GM18508 (cell line): ENCODE data around the gene KCNA5.

Experiments used
- ATAC-seq: cut with Tn5 transposase; IDR thresholded peaks from one replicate; pipeline ENCODE4 v1.9.1; 2021; ENCODE audit warnings: moderate number of reproducible peaks; ENCODE audit not compliant: insufficient read depth, unreplicated experiment

Gene KCNA5

GRCh38 chr12:5059358-5059757, 15.7 kb downstream of the KCNA5 start:
- ATAC-seq = no peak

DNA sequence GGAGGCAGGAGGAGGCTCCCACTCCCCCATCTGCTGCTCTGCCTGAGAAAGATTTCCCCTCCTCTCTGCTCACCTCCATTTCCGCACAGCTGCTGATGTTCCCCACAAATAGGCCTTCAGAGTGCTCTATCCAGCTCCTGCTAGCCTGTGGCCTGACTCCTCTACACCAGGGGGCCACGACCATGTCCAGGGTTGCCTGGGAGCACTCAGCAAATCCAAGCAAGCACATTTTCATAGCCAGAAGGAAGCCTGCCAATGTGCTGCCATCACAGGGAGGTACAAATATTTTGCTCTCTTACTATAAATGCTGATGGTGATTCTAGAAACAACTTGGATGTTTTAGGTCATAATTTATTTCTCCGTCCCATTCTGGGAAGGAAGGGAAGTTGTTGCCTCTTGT, 17.3 kb downstream of the KCNA5 start:
- ATAC-seq = no peak

DNA sequence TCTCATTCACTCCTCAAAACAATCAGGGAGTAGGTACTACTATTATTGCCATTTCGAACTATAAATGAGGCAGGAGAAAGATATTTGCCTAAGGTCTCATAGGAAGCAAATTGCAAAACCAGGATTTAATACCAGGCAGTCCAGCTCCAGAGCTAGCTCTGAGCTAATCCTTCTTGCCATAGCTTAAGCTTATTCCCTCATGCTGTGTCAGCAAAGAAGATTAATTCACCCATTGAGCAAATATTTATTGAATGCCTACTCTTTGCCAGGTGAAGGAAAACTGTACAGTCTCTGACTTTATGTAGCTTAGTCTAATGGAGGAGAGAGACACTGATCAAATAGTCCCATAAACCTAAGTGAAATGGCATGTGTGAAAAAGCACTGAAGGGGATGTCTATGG, 19.5 kb downstream of the KCNA5 start:
- no peak for ATAC-seq

DNA sequence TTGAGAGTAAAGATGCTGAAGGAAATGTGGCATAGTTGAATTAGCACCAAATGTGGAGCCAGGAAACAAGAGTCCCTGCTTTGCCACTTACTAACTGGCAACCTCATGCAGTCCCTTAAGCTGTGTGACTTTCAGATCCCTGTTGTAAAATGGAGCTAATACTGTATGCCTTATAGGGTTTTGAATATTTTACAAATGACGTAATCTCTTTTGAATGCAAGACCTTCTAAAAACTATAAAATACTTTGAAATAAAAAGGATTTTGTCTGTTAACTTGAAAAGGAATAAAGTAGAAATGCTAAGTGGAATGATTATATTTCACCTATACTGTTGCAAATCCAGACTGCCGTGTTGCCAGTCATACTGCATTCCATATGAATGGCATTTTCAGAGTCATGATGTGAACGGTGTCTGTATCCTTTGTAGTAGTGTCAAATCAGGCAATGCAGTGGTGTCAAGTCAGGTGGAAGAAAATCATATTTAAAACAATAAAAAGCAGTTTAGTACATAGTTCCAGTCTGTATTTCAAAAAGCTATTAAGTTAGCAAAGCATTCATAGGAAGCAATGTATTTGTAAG, 21.3 kb downstream of the KCNA5 start:
- ATAC-seq = no peak

DNA sequence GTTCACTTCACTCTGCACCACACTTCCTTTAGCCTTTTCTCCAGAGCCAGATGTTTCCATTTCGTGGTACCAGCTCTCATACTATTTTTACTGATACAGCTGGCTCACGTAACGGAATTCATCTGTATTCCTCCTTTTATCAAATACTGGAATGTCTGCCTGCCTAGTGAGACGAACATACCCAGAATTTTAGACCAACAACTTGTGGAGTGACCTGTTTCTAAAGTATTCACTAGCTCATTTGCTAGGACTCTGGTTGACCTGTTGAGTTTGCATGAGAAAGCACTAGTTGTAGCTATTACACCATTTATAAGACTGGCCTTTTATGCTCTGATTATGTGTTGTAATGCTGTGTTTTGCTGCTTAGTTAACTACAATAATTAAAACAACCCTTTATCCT, 22.6 kb downstream of the KCNA5 start:
- ATAC-seq = no peak

GRCh38 chr12:5068126-5068525, 24.4 kb downstream of the KCNA5 start:
- no peak for ATAC-seq

DNA sequence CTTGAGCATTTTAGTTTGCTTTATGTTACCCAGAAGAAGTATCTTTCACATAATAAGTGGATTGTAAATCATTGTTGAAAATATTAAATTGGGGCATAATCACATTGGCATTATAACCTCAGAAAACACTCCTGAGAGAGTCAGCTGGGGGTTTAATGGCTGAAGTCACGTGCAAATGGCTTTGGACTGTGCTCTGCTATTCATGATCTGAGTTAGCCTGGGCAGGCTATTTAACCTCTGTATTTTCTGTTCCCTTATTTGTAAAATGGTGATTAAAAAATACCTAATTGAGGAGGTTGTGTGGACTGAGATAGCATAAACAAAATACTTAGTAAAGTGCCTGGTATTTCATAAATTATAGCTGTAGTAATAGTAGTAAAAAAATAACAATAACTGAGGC, 24.9 kb downstream of the KCNA5 start:
- ATAC-seq = no peak

GRCh38 chr12:5070090-5070489, 26.4 kb downstream of the KCNA5 start:
- no peak for ATAC-seq

DNA sequence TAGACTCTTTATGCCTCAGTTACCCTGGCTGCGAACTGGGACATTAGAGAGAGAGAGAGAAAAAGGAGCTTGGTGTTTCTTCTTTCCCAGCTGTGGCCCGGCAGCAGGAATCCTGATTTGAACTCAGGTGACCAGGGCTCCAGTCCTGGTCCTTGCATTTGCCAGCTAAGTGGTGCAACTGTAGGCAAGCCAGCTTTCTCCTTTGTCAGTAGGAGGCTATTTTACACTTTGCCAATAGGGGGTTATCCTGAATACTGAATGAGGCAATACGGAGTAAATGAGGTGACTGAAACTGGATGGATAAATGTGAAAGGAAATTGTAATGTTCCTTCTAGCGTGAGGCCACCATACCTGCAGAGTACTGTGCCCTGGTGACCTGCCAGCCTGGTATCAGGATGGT, 27.8 kb downstream of the KCNA5 start:
- ATAC-seq = no peak

GRCh38 chr12:5072311-5072710, 28.6 kb downstream of the KCNA5 start:
- ATAC-seq = no peak

DNA sequence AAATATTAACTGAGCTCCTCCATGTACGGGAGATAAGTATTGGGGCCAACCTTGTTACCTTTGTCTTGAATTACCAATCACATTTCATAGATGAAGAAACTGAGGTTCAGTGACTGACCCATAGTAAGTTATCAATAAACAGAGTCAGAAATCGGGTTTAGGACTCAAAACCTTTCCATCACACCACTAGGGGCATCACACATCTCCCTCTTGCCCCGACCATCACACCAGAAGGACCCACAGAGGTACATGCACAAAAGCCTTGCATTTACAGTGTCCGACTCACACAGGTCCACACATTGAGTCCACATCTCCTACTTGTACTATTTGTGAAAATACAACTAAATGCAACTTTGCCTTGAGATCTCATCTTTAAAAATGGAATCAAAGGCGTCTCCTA, 29.4 kb downstream of the KCNA5 start:
- ATAC-seq = no peak

- no peak for ATAC-seq
Measured at GRCh38 chr12:5073853-5074252, 30.2 kb downstream of the KCNA5 start.

GRCh38 chr12:5076761-5077160, 33.1 kb downstream of the KCNA5 start:
- ATAC-seq = no peak

DNA sequence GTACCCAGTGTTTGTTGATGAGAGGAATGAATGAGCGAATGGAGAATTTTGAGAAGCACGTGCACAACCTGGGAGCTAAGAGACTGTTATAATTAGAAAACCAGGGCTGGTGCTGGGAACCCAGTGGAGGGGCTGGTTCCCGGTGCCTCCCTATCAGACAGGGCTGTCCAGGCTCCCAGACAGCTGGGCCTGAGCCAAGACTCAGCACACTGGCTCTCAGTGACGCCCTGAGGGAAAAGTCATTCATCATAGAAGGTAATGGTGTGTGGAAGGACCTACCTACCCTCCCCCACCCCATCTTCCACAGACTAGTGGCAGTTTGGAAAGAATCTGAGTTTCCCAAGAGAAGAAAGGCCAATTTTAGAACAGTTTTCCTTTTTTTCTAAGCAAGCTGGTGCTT, 34.7 kb downstream of the KCNA5 start:
- no peak for ATAC-seq

DNA sequence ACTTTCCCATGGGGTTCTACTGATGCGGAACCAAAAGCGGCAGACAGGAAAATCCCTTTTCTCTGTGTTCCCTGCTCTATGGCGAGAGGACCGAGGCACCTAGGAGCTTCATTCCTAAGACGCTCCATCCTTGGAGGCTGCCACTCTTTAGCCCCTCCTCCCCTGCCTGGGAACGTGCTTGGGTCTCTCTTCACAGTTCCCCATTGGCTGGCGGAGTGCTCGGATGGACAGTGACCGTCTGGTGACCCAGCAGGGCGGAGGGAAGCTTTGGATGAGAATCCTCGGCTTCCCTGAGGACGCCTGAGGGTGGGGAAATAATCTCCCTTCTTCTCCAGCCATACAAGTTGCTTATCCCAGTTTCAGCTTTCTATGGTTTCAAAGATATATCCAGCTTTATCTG, 37.3 kb downstream of the KCNA5 start:
- no peak for ATAC-seq

DNA sequence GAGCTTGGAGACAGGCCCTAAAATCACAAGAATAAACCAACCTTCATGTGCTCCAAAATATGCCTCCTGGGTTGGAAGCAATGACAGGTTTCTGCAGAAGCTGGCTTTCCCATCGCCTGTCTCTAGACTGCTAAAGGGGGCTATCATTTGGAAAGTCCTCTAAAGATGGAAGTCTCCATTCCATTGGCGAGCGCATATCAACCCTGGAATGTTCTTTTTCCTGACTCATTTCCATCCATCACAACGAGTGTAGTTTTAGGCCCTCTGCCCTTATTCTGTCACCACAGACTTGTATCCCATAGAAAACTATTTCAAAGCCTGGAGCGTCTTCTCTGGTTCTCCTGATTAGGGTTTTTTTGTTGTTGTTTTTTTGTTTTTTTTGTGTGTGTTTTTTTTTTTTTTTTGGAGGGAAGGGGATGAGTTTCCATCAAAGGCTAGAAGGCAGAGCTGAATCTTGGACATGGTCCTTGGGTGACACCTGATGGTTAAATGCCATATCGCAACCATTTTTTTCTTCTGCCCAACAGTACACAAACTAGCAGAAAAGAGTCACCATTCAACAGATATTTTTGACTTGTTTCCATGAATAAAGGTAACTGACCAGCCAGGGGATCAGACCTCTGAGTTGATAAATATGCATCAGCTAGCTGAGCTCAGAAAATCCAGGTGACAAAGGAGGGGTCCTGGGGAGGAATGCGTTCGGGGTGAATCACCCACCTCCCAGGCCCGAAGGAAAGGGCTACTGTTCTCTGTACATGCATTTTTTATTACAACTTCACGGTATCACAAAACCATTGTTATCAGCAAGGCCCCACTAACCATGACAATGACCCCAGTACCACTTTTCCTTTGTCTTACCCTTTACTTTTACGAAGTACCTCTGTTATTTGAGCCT, 40.5 kb downstream of the KCNA5 start:
- ATAC-seq = no peak

GRCh38 chr12:5085896-5086295, 42.2 kb downstream of the KCNA5 start:
- no peak for ATAC-seq

DNA sequence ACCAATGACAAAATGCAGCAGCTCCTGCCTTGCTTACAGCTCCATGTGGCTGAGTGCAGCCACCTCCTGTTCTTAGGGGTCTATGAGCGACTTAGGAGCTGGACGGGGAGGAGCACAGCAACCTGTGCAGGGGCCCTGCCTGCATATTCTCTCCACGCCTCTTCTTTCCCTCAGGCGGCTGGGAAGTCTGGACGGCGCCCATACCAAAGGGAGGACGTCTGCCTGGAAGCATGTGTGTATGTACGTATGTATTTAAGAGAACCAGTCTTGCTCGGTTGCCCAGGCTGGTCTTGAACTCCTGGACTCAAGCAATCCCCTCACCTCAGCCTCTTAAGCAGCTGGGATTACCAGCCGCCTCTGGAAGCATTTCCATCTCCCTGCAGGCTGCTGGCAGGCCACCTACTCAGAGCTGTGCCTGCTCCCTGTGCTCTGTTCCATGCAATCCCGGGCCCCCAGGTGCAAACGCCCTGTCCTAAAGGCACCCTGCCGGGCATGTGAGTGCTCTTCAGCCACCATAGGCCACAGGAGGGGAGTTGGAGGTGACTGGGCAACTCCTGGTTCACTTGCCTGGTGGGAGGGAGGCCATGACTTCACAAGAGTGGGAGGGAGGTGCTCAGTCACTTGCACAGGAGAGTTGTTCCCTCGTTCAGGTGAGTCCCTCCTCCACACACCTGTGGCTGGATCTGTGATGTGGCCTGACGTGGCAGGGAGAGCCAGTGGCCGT, 44.3 kb downstream of the KCNA5 start:
- no peak for ATAC-seq

- ATAC-seq = no peak
Measured at GRCh38 chr12:5088586-5089264, 45.0 kb downstream of the KCNA5 start.

DNA sequence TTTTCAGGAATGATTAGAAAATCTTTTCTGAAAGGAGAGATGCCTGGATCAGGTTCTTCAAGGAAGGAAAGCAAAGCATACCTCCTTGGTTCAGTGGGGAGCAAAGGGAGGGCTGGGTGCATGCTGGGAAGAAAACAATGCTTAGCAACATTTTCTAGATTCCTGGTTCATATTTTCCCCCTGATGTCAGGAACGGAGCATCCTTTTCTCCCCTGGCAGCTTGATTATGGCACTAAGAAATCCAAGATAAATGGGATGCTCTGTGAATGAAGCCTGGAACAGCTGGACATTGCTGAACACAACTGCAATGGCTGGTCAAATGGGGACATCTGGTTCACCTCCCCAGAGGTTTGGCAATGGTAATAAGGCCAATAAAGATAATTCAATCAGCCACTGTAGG, 50.9 kb downstream of the KCNA5 start:
- ATAC-seq = no peak

DNA sequence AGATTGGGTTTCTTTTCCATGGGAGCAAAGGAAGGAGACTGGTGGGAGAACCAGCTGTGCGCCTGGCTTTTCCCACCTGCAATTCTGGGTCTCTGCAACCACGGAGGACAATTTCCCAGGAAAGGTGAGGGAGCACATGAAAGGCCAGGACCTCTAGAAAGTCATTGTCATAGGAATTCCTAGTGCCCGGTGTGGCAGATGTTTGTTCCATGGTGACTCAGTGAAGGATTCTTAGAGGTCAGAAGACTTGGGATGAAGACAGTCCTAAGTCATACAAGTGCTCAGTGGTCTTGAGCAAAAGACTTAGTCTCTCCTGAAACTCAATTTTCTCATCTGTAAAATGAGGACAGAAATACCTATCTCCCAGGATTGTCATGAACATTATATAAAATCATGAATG, 51.3 kb downstream of the KCNA5 start:
- no peak for ATAC-seq
